ENCODE measurements around the gene MINDY4.
"Not testable (repeated sequence)": the region's sequence is repeated elsewhere in the genome, so short reads cannot be mapped to it uniquely, and the experiment has no call there.

Gene MINDY4

DNA sequence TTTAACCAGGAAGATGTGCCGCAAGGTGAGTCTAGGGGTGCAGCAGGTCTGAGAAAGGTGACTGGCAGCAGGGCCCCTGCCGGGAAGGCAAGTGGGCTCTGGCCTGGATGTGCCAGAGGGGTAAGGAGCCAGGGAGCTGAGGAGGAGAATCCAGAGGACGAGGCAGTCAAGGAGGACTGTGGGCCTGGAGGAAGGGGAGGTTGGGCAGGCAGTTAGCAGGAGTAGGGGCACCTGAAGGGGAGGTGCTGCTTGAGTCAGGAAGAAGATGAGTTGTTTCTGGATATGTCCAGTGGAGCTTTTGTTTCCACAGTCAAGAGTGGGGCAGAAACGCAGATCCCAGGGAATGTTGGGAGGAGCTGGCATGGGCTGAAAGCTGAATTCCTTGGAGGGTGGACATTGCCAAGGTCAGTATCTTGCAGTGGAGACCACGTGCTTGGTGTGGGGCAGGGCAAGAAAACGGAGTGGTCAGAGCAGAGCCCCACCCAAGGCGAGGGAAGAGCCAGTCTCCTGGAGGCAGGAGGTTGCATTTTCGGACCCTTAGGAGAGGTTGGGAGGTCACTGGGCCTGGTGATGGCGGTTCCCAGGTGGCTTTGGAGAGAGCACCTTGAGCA lies 34.0 kb downstream of the MINDY4 start:
- no peak overlapping the region for H3K4me3 ChIP-seq (ENCODE audit: low read depth, low read length)
- in situ Hi-C loops (cut with HindIII; ENCODE audit: low sequenced_read_pairs) = no loop called here
- no peak for TF ChIP-seq CTCF (IDR thresholded peaks at IDR 0.05; ENCODE audit: low read depth, low read length)
- DNase-seq (ENCODE audit: low read depth, low spot score) = no peak

- no peak overlapping the region for H3K4me3 ChIP-seq (ENCODE audit: low read depth, low read length)
- DNase-seq (ENCODE audit: low read depth, low spot score) = no peak
- in situ Hi-C loops (cut with HindIII; ENCODE audit: low sequenced_read_pairs) = no loop called here
- no peak for TF ChIP-seq CTCF (IDR thresholded peaks at IDR 0.05; ENCODE audit: low read depth, low read length)
These were observed 34.7 kb downstream of the MINDY4 start for GRCh38 chr7:30805931-30806330.

DNA sequence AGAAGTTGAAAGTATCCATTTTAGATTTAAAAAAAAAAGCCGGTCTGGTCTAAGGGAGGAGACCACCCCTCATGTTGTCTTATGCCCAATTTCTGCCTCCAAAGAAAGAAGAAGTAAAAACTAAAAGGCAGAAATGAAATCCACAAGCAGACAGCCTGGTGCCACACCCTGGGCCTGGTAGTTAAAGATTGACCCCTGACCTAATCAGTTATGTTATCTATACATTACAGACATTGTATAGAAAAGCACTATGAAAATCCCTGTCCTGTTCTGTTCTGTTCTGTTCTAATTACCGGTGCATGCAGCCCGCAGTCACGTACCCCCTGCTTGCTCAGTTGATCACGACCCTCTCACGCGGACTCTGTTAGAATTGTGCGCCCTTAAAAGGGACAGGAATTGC lies 36.3 kb downstream of the MINDY4 start:
- H3K4me3 ChIP-seq (ENCODE audit: low read depth, low read length); in situ Hi-C loops (cut with HindIII; ENCODE audit: low sequenced_read_pairs); DNase-seq (ENCODE audit: low read depth, low spot score): not testable (repeated sequence)

DNA sequence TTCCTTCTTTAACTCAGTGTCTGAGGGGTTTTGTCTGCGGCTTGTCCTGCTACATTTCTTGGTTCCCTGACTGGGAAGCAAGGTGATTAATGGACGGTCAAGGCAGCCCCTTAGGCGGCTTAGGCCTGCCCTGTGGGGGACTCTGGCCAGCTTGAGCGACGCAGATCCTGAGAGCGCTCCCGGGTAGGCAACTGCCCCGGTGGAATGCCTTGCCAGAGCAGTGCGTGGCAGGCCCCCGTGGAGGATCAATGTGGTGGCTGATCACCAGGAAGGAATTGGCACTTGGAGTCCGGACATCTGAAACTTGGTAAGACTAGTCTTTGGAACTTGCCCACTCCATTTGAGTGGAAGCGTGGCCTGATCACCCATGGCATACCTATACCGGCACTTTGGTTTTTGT lies 36.7 kb downstream of the MINDY4 start:
- in situ Hi-C loops (cut with HindIII; ENCODE audit: low sequenced_read_pairs); DNase-seq (ENCODE audit: low read depth, low spot score); H3K4me3 ChIP-seq (ENCODE audit: low read depth, low read length): not testable (repeated sequence)

- no peak for TF ChIP-seq CTCF (IDR thresholded peaks at IDR 0.05; ENCODE audit: low read depth, low read length)
These were observed 39.8 kb downstream of the MINDY4 start for GRCh38 chr7:30810986-30811385.

DNA sequence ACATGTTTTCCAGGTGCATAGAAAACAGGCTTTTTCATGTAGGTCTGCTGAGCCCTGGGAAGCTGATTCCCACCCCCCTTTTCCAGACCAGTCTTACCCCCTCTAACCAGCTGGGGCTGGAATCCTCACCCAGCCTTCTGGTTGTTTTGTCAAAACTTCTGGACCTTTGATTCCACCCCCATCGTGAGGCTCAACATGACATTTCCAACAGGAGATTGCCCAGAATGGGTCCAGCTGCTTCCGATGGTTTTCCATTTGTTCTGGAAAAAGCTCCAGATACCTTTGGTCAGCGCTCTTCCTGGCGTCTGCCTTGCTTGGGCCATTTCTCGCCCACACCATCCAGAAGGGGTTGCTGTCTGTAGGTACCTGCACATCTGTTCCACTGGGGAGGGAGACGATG lies 41.5 kb downstream of the MINDY4 start:
- in situ Hi-C loops (cut with HindIII; ENCODE audit: low sequenced_read_pairs) = no loop called here

More at GRCh38 chr7:30810986-30811385, 39.8 kb downstream of the MINDY4 start:
- no peak for DNase-seq (ENCODE audit: low read depth, low spot score)
- in situ Hi-C loops (cut with HindIII; ENCODE audit: low sequenced_read_pairs) = no loop called here
- H3K4me3 ChIP-seq (ENCODE audit: low read depth, low read length) = no peak overlapping the region

DNA sequence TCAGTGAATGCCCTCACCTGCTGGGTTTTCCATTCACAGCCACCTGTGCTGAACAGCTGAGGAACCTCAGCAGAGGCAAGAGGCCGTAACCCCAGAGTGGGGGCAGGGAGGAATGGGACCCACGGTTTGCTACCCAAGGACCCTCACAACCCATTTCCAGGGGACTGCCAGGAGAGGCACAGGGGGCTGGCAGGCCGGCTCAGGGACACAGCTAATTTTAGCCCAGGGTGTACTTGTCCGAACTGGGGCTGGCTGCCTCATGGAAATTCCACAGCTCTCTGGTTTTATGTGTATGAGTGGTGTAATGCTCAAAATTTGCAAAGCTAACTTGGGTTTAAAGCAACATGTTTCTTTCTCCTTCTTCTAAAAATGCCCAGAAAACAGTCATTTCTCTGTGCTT lies 42.2 kb downstream of the MINDY4 start:
- in situ Hi-C loops (cut with HindIII; ENCODE audit: low sequenced_read_pairs) = no loop called here
- no peak for DNase-seq (ENCODE audit: low read depth, low spot score)
- H3K4me3 ChIP-seq (ENCODE audit: low read depth, low read length) = no peak overlapping the region
- TF ChIP-seq CTCF (IDR thresholded peaks at IDR 0.05; ENCODE audit: low read depth, low read length) = no peak

More for the DNA sequence above, 41.5 kb downstream of the MINDY4 start:
- H3K4me3 ChIP-seq (ENCODE audit: low read depth, low read length) = no peak overlapping the region
- TF ChIP-seq CTCF (IDR thresholded peaks at IDR 0.05; ENCODE audit: low read depth, low read length) = no peak
- no peak for DNase-seq (ENCODE audit: low read depth, low spot score)

Measured in astrocyte of the spinal cord (primary cell).